A673 (cell line): Measurements from ENCODE around the gene WDR3.

Experiments used
- EZH2 ChIP-seq: fragments of 200-600 bp; sonication (generic); IDR thresholded peaks from 2 replicates; pipeline ENCODE4 v1.6.1; 2017; ENCODE audit warnings: borderline replicate concordance, low read depth, mild to moderate bottlenecking, mixed read lengths, antibody characterized with exemption, low read length; ENCODE audit not compliant: poor library complexity, severe bottlenecking
- TF ChIP-seq, protein P1 (sequence below): fragments of 300-800, 200-600 bp; sonication (generic); conservative IDR thresholded peaks from 2 replicates; pipeline ENCODE4 v1.5.1; 2017; ENCODE audit warnings: low read depth, mild to moderate bottlenecking, antibody characterized with exemption, low read length, moderate library complexity, mixed read lengths

DNA sequence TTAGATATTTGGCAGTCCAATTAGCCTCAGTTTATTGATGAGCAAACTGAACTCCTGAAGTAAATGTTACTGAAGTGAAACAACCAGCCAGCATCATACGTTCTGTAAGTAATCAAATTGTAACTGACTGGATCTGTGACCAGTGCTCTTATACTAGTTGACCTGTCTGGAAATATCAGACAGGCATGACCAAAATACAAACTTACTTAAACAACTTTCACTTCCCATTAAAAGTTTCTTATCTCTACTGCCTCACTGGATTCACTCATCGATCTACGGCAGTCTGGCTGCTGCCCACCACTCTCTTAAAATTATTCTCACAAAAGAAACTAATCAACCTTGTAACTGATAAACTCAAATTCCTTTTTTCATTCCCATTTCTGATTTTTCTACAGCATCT is 56.4 kb downstream of the WDR3 start:
- TF ChIP-seq, protein P1, sequence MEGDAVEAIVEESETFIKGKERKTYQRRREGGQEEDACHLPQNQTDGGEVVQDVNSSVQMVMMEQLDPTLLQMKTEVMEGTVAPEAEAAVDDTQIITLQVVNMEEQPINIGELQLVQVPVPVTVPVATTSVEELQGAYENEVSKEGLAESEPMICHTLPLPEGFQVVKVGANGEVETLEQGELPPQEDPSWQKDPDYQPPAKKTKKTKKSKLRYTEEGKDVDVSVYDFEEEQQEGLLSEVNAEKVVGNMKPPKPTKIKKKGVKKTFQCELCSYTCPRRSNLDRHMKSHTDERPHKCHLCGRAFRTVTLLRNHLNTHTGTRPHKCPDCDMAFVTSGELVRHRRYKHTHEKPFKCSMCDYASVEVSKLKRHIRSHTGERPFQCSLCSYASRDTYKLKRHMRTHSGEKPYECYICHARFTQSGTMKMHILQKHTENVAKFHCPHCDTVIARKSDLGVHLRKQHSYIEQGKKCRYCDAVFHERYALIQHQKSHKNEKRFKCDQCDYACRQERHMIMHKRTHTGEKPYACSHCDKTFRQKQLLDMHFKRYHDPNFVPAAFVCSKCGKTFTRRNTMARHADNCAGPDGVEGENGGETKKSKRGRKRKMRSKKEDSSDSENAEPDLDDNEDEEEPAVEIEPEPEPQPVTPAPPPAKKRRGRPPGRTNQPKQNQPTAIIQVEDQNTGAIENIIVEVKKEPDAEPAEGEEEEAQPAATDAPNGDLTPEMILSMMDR: no peak
- TF ChIP-seq EZH2: no peak
